ENCODE measurements around the gene ING3.
"Not testable (repeated sequence)": the region's sequence is repeated elsewhere in the genome, so short reads cannot be mapped to it uniquely, and the experiment has no call there.

Gene ING3

GRCh38 chr7:121002048-121002756, 51.6 kb downstream of the ING3 start:
- DNase-seq (ENCODE audit: low read depth, low spot score) = no peak

- no peak for DNase-seq (ENCODE audit: low read depth, low spot score)
Measured at GRCh38 chr7:121002757-121003200, 52.2 kb downstream of the ING3 start.

- DNase-seq (ENCODE audit: low read depth, low spot score) = no peak
Measured at GRCh38 chr7:121003986-121004685, 53.6 kb downstream of the ING3 start.

GRCh38 chr7:121005058-121005457, 54.5 kb downstream of the ING3 start:
- DNase-seq (ENCODE audit: low read depth, low spot score) = not testable (repeated sequence)

- DNase-seq (ENCODE audit: low read depth, low spot score) = no peak
Measured at GRCh38 chr7:121005996-121006584, 55.5 kb downstream of the ING3 start.

GRCh38 chr7:121006711-121007315, 56.2 kb downstream of the ING3 start:
- no peak for DNase-seq (ENCODE audit: low read depth, low spot score)

GRCh38 chr7:121008816-121009215, 58.2 kb downstream of the ING3 start:
- DNase-seq (ENCODE audit: low read depth, low spot score) = no peak

GRCh38 chr7:121011401-121011800, 60.8 kb downstream of the ING3 start:
- no peak for DNase-seq (ENCODE audit: low read depth, low spot score)

- no peak for DNase-seq (ENCODE audit: low read depth, low spot score)
Measured at GRCh38 chr7:121012170-121012874, 61.7 kb downstream of the ING3 start.

GRCh38 chr7:121012919-121013318, 62.3 kb downstream of the ING3 start:
- no peak for DNase-seq (ENCODE audit: low read depth, low spot score)

GRCh38 chr7:121015560-121015959, 65.0 kb downstream of the ING3 start:
- no peak for DNase-seq (ENCODE audit: low read depth, low spot score)

- no peak for DNase-seq (ENCODE audit: low read depth, low spot score)
Measured at GRCh38 chr7:121016966-121017365, 66.4 kb downstream of the ING3 start.

- DNase-seq (ENCODE audit: low read depth, low spot score) = no peak
Measured at GRCh38 chr7:121017586-121017985, 67.0 kb downstream of the ING3 start.

- no peak for DNase-seq (ENCODE audit: low read depth, low spot score)
Measured at GRCh38 chr7:121019018-121019417, 68.4 kb downstream of the ING3 start.

GRCh38 chr7:121020249-121020988, 69.8 kb downstream of the ING3 start:
- DNase-seq (ENCODE audit: low read depth, low spot score) = no peak

GRCh38 chr7:121020989-121021969, 70.7 kb downstream of the ING3 start:
- no peak for DNase-seq (ENCODE audit: low read depth, low spot score)

GRCh38 chr7:121023194-121023593, 72.6 kb downstream of the ING3 start:
- DNase-seq (ENCODE audit: low read depth, low spot score) = no peak

- DNase-seq (ENCODE audit: low read depth, low spot score) = no peak
Measured at GRCh38 chr7:121023683-121024511, 73.3 kb downstream of the ING3 start.

GRCh38 chr7:121024611-121025010, 74.0 kb downstream of the ING3 start:
- DNase-seq (ENCODE audit: low read depth, low spot score) = no peak

Data from activated CD4-positive, CD25-positive, alpha-beta regulatory T cell treated with anti-CD3 and anti-CD28 coated beads, Interleukin-2, amount 50 U/mL, for 16 hours (primary cell).